Central memory CD4-positive, alpha-beta T cell (primary cell): ENCODE results near the gene DAB2.

ENCODE experiments used
- DNase-seq: peaks from one replicate; pipeline ENCODE4 v3.0.0; 2022
- total RNA-seq, 3 experiments: gene quantifications; one replicate each; lab custom pipeline; 2026; lab: John Stamatoyannopoulos, UW

Gene DAB2
- 0 reads per million in 3 experiments for total RNA-seq

- peak; percentile 1 for DNase-seq
Measured at GRCh38 chr5:39424736-39425637, at the start of gene DAB2. TSS of gene DAB2 (minus strand) at chr5:39424980. CDS start at chr5:39394320, 30,660 bp downstream.

GRCh38 chr5:39473156-39473775 lies 48.5 kb upstream of the DAB2 start:
- DNase-seq, result no peak

DNA sequence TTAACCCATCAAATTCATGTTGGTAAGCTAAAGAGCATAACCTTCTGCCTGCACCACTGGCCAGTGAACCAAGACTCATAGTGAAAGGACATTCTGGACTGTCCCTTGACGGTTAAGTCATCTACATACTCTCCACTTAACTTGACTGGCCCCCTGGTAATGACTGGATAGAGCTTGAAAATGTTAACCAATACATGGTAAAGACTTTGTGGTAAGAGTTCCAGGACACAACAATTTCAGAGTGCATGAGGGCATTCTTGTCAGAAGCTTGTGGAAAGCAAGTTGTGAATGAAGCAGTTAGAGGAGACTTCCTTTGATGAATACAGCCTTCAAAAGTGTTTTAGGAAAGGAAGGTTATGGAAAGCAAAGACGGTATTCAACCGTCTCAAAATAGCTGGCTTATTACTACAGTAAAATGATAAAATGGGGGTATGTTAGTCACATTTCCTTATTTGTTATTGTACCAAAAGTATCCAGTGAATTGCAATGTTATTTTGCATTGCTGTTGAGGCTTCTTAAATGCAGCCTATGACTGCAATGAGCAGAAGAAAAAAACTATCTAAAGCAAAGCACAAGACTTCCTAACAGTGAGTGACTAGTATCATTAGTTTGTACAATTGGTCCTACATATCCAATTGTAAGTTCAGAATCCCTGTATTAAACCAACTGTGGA lies 47.2 kb upstream of the DAB2 start:
- no peak for DNase-seq

- DNase-seq, result no peak
Measured at GRCh38 chr5:39470811-39471210, 46.0 kb upstream of the DAB2 start.

DNA sequence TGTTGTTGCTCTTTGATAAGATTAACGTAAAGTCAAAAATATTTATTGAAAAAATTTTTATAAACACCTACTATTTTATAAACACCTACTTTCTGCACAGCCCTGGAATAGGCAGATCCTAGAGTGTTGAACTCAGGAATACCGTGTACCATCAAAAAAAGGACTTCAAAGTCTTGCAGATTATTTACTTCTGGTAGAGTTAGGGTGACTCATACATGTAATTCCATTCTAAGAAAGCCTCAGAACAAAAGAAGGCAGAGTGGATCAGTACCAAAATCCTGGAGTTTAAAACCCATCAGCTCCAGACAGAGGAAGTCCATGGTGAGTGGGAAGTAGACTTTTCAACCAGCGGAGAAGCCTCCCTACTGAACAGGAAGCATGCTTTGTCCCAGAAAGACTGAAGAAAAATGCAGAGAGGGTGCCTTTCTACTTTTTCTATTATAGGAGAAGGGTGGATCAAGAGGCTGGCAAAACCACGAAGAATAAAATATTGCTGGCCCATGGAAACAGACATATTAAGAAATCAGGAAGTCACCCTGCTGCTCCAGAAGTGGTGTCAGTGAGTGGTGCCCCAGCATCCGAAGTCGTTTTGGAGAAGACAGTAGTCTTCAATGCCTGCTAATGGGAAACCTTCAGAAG lies 45.1 kb upstream of the DAB2 start:
- no peak for DNase-seq

- DNase-seq, result no peak
Measured at GRCh38 chr5:39469176-39469575, 44.4 kb upstream of the DAB2 start.

GRCh38 chr5:39466846-39467245 lies 42.1 kb upstream of the DAB2 start:
- no peak for DNase-seq

- DNase-seq, result no peak
Measured at GRCh38 chr5:39465843-39466242, 41.1 kb upstream of the DAB2 start.

DNA sequence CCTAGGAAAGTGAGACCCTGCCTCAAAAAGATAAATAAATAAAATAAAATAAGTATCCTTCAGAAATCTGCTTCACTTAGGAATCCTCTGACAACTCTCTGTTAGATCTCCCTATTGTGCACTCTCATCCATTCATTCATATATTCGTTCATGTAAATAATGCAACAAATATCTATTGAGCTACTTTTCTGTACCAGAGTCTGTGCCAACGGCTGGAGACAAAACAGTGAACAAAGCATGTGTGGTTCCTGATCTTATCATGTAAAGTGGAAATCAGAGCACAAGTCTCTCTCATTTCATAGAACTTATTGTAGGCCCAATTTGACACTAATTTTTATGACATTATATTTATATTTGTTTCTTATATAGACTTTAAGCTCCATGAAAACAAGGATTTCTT lies 40.3 kb upstream of the DAB2 start:
- no peak for DNase-seq

- DNase-seq, result no peak
Measured at GRCh38 chr5:39464088-39464487, 39.3 kb upstream of the DAB2 start.

- DNase-seq, result no peak
Measured at GRCh38 chr5:39462211-39462610, 37.4 kb upstream of the DAB2 start.

- no peak for DNase-seq
Measured at GRCh38 chr5:39461007-39461682, 36.4 kb upstream of the DAB2 start.

GRCh38 chr5:39459907-39460306 lies 35.1 kb upstream of the DAB2 start:
- DNase-seq, result no peak

GRCh38 chr5:39459071-39459470 lies 34.3 kb upstream of the DAB2 start:
- no peak for DNase-seq

GRCh38 chr5:39455645-39456044 lies 30.9 kb upstream of the DAB2 start:
- no peak for DNase-seq

- no peak for DNase-seq
Measured at GRCh38 chr5:39453606-39454005, 28.8 kb upstream of the DAB2 start.

DNA sequence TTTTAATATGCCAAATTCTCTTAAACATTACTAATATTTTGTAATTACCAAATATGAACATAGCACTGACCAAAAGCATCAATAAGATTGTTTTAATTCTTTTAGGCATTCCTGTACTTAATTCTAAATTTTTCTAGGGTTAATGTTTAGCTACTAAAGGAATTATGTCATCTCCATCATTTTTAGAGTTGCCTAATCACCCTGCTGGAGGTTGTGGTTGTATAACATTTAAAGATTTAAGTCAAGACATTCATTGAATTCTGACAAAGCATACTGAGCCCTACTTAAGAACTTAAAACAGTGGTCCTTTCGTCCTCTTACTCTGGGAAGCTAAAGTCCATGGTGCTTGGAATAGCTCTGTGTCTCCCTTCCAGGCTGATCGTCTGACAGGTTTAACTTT lies 28.1 kb upstream of the DAB2 start:
- DNase-seq, result no peak

DNA sequence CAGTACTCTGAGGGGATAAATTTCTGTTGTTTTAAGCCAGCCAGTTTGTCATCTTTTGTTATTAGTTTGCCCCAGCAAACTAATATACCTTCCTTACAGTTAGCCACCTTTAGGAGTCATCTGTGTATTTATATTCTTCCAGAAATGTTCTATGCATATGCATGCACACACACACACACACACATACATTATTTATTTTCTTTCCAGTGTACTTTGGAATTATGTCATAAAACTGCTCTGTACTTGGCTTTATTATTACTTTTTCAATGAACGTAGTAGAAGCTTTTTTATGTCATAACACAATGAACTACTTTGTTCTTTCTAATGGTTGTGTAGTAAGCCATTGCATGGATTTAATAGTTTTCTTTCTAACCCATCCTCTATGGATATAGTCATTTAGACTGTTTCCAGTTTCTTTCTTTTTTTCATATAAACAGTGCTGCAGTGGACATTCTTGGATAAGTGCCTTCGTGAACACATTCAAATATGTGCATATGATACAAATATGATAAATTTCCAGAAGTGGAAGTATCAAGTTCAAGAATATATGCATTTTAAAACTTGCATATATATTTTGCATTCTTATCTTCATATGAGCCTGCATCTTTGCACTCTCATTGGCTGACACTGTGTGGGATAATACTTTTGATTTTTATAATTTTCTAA lies 26.6 kb upstream of the DAB2 start:
- no peak for DNase-seq

DNA sequence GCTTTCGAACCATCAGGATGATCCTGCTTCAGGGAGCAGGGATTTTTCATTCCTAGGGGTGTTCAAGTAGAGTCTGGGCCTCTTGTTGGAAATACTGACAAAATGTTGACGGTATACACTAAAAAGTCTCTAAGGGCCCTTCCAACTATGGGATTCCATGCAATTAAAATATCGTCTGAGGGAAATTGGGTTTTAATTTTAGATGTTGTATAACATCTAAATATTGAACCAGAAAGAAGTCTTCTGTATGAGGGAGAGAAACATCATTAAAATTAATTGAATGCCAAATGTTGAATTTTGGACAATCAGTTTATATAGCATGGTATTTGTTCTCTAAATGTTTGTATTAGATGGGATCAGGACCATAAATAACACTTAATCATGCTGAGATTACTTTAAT lies 25.7 kb upstream of the DAB2 start:
- no peak for DNase-seq

DNA sequence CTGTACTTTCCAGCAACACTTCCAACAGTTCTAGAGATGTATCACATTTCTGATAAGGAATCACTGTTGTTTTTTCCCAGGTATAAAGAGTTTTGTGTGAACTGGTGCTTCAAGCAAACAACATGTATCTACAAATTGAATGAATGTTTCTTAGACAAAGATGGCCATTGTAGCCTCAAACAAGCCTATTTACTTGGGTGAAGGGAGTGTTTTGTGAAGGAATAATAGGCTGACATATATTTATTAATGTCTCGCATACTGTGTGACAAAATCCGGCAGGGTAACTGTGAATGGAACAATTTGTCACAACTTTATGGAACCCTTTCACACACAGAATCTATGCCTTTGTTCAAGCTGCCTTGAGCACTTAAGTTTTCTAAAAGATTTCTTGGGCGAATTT lies 24.8 kb upstream of the DAB2 start:
- no peak for DNase-seq

DNA sequence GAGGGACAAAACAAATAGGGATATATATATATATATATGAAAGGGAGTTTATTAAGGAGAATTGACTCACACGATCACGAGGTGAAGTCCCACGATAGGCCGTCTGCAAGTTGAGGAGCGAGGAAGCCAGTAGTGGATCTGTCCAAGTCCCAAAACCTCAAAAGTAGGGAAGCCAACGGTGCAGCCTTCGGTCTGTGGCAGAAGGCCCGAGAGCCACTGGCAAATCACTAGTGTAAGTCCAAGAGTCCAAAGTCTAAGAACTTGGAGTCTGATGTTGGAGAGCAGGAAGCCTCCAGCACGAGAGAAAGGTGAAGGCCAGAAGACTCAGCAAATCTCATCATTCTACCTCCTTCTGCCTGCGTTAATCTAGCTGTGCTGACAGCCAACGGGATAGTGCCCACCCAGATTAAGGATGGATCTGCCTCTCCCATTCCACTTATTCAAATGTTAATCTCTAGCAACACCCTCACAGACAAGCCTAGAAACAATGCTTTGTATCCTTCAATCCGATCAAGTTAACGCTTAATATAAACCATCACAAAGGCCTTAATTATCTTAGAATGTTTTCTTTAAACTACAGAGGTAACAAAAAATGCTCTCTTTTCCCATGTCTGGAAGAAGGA lies 23.8 kb upstream of the DAB2 start:
- DNase-seq, result no peak

DNA sequence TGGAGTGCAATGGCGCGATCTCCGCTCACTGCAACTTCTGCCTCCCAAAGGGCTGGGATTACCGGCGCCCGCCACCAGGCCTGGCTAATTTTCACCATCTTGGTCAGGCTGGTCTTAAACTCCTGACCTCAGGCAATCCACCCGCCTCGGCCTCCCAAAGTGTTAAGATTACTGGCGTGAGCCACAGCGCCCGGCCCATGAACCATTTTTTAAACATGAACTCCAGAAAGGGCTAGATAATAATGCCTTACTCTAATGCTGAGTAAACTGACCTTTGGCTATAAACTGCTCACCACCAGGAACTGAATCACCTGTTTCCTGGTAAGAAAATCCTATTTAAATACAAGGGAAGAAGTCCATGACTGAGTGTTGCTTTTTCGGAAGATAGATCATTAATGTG lies 23.2 kb upstream of the DAB2 start:
- no peak for DNase-seq
